ENCODE results near the gene TOMM34. TPM values are rescaled to one million over a fixed set of nuclear protein-coding genes. Genes with fewer than 3 reads are reported as not detected.

The TOMM34 gene, protein sequence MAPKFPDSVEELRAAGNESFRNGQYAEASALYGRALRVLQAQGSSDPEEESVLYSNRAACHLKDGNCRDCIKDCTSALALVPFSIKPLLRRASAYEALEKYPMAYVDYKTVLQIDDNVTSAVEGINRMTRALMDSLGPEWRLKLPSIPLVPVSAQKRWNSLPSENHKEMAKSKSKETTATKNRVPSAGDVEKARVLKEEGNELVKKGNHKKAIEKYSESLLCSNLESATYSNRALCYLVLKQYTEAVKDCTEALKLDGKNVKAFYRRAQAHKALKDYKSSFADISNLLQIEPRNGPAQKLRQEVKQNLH
- 33.0 TPM for polyA plus RNA-seq

DNA sequence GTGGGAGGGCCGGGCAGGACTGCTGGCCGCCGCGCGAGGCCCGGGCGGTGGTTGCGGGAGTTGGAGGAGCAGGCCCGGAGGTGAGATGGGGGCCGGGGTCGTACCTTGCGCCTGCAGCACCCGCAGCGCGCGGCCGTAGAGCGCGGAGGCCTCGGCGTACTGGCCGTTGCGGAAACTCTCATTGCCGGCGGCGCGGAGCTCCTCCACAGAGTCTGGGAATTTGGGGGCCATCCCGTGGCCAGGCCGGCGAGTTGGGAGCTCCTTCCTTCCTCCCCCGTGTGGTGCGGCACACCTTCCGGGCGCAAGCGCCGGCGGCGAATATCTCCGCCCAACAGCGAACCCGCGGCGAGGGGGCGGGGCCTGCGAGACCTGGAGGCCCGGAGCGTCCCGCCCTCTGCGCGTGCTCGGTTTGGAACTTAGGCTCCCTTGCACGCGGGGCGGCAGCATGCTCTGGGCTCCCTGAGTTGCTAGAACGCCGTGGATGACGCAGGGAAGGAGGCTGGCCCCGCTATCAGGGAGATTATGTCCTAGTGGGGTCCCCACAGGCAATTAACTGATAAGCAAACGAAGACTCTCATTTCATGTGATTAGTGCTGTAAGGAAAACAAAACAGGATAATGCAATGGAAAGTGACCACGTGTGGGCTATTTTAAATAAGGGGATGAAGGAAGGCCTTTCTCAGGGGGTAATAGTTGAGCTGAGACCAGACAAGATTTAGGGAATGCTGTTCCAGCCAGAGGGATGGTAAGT lies at the start of gene TOMM34:
TSS of gene TOMM34 (minus strand) at position 295 of the 750 bp plus-strand sequence. CDS start at position 231, 64 bp downstream.
- no peaks in the 10 kb centered on the region for H3K9me3 Mint-ChIP-seq
- H3K36me3 Mint-ChIP-seq = peaks cover under 1% of the 10 kb centered on the region
- H3K4me3 Mint-ChIP-seq = peak within 1 kb of the TSS; percentile 86 to 100 (median 96)
- peaks cover 40 to 53% (median 45%) of the 10 kb centered on the region in 3 donors for H3K4me1 Mint-ChIP-seq
- peak within 1 kb of the TSS; percentile 86 to 99 (median 94) for H3K27ac Mint-ChIP-seq
- no peaks in the 10 kb centered on the region for H3K27me3 Mint-ChIP-seq

- H3K4me1 Mint-ChIP-seq = peaks cover 5 to 19% (median 15%) of the 10 kb centered on the region in 3 donors
- no peaks in the 10 kb centered on the region for H3K36me3 Mint-ChIP-seq
- H3K27me3 Mint-ChIP-seq = no peaks in the 10 kb centered on the region
- no peak overlapping the region for H3K4me3 Mint-ChIP-seq
- peak overlapping the region in 1 of 3 donors; percentile 3 for H3K27ac Mint-ChIP-seq
- H3K9me3 Mint-ChIP-seq = no peaks in the 10 kb centered on the region
Observed at GRCh38 chr20:45008521-45009049, 48.4 kb upstream of the TOMM34 start.

DNA sequence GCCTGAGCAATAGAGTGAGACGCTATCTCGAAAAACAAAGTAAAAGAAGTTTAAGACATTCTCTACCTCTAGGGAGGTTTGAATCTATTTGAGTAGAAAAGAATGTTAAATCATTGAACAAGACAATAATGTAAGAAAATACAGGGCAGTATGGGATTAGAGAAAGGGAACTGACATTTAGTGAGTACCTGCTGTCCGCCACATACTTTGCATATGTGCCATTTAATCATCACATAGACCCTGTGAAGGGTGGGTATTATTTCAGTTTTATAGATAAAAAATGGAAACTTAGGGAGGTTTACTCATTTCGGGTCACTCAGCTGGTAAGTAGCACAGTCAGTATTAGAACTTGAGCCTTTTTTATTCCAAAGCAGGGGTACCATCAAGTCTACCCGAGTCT lies 37.5 kb upstream of the TOMM34 start:
- H3K9me3 Mint-ChIP-seq = no peaks in the 10 kb centered on the region
- H3K4me1 Mint-ChIP-seq = peaks cover 18 to 37% (median 29%) of the 10 kb centered on the region in 3 donors
- H3K36me3 Mint-ChIP-seq = peaks cover 4% of the 10 kb centered on the region
- peak overlapping the region; percentile 67 to 88 (median 87) for H3K27ac Mint-ChIP-seq
- peak overlapping the region in 2 of 4 donors; percentile 71 to 87 for H3K4me3 Mint-ChIP-seq
- no peaks in the 10 kb centered on the region for H3K27me3 Mint-ChIP-seq

DNA sequence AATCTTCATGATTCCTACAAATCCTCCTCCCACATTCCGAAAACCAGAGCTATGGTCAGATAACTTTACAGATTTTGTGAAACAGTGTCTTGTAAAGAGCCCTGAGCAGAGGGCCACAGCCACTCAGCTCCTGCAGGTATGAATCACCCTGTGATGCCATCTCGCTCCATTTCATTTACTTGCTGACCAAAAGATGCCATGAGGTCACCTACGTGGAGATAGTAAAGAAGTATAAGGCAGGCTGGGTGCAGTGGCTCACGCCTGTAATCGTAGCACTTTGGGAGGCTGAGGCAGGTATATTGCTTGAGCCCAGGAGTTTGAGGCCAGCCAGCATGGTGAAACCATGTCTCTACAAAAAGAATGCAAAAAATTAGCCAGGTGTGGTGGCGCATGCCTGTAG lies 37.0 kb upstream of the TOMM34 start:
- Mint-ChIP-seq H3K4me1 (peaks cover 18 to 35% (median 29%) of the 10 kb centered on the region in 3 donors), H3K27me3 (no peaks in the 10 kb centered on the region), H3K27ac (peak overlapping the region; percentile 67 to 88 (median 87)), H3K36me3 (peaks cover 4% of the 10 kb centered on the region), H3K9me3 (no peaks in the 10 kb centered on the region), H3K4me3 (peak overlapping the region in 2 of 4 donors; percentile 71 to 87)

GRCh38 chr20:44993343-44993742 lies 33.1 kb upstream of the TOMM34 start:
- peak overlapping the region in 1 of 4 donors; percentile 27 for H3K4me3 Mint-ChIP-seq
- H3K27ac Mint-ChIP-seq = peak overlapping the region in 1 of 3 donors; percentile 22
- no peaks in the 10 kb centered on the region for H3K27me3 Mint-ChIP-seq
- H3K36me3 Mint-ChIP-seq = peaks cover 9% of the 10 kb centered on the region
- H3K9me3 Mint-ChIP-seq = no peaks in the 10 kb centered on the region
- peaks cover 36 to 52% (median 50%) of the 10 kb centered on the region in 3 donors for H3K4me1 Mint-ChIP-seq

DNA sequence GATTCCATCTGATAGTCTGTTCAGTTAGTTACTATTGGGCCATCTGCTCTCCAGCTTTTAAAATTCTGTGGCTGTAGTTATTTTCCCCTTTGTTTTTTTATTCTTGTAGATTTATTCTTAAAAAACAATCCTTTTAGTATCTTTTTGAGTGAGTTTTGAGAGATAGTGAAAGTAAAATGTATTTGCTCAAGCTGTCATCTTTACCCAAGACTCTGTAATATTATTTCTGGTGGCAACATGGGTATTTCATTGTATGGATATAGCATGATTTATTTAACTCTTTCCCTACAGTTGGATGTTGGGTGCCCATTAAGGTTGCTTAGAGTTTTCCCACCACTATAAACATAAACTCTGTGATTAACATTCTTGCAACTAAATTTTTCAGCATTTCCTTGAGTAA lies 30.8 kb upstream of the TOMM34 start:
- H3K27ac Mint-ChIP-seq = peak overlapping the region; percentile 54 to 86 (median 71)
- no peaks in the 10 kb centered on the region for H3K9me3 Mint-ChIP-seq
- peak overlapping the region; percentile 23 to 92 (median 62) for H3K4me3 Mint-ChIP-seq
- no peaks in the 10 kb centered on the region for H3K27me3 Mint-ChIP-seq
- peaks cover 9% of the 10 kb centered on the region for H3K36me3 Mint-ChIP-seq
- H3K4me1 Mint-ChIP-seq = peaks cover 37 to 45% (median 45%) of the 10 kb centered on the region in 3 donors

GRCh38 chr20:44990425-44990824 lies 30.2 kb upstream of the TOMM34 start:
- Mint-ChIP-seq H3K9me3 (no peaks in the 10 kb centered on the region), H3K4me3 (peak overlapping the region; percentile 23 to 92 (median 62)), H3K36me3 (peaks cover 9% of the 10 kb centered on the region), H3K27me3 (no peaks in the 10 kb centered on the region), H3K4me1 (peaks cover 34 to 51% (median 46%) of the 10 kb centered on the region in 3 donors), H3K27ac (peak overlapping the region; percentile 54 to 93 (median 71))

DNA sequence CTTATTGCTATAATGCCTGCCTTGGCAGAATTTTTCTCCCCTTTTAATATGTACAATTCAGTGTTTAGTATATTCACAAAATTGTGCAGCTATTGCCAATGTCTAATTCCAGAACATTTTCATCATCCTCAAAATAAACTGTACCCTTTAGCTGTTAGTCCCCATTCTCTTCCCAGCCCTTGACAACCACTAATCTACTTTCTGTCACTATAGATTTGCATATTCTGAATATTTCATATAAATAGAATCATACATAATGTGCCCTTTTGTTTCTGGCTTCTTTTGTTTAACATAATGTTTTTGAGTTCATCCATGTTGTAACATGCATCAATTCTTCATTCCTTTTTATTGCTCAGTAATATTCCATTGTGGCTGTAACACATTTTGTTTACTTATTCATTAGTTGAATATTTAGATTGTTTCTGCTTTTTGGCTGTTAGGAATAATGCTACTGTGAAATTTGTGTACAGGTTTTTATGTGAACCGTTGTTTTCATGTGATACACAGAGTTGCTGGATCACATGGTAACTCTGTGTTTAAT lies 28.5 kb upstream of the TOMM34 start:
- Mint-ChIP-seq H3K4me1 (peaks cover 34 to 51% (median 48%) of the 10 kb centered on the region in 3 donors), H3K4me3 (no peak overlapping the region), H3K27me3 (no peaks in the 10 kb centered on the region), H3K36me3 (peaks cover 9% of the 10 kb centered on the region), H3K27ac (peak overlapping the region; percentile 4 to 64 (median 60)), H3K9me3 (no peaks in the 10 kb centered on the region)

- Mint-ChIP-seq H3K4me1 (peaks cover 36 to 48% (median 39%) of the 10 kb centered on the region in 3 donors), H3K9me3 (no peaks in the 10 kb centered on the region), H3K36me3 (peaks cover 7% of the 10 kb centered on the region), H3K27ac (peak overlapping the region in 2 of 3 donors; percentile 44 to 95), H3K27me3 (no peaks in the 10 kb centered on the region), H3K4me3 (peak overlapping the region in 1 of 4 donors; percentile 53)
Observed at GRCh38 chr20:44983093-44983674, 23.0 kb upstream of the TOMM34 start.

DNA sequence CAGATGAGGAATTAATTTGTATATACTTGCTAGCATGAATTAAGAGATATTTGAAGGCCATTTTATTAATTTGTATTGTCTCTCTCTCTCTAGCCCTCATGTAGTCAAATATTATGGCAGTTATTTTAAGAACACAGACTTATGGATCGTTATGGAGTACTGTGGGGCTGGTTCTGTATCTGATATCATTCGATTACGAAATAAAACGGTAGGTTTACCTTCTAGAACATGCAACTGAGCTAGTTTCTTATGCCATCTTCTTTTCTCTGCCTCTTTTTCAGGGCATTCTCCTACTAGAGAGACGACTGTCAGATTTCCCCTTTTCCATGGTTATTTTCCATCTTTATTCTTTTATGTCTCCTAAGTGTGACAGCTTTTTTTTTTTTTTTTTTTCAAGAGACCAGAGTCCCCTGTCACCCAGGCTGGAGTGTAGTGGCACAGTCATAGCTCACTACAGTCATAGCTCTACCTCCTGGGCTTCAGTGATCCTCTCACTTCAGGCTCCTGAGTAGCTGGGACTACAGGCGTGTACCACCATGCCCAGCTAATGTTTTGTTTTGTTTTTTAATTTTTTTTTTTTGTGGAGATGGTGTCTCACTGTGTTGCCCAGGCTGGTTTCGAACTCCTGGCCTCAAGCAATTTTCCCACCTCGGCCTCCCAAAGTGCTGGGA lies 21.7 kb upstream of the TOMM34 start:
- Mint-ChIP-seq H3K27ac (peak overlapping the region; percentile 84 to 97 (median 95)), H3K27me3 (no peaks in the 10 kb centered on the region), H3K4me3 (no peak overlapping the region), H3K4me1 (peaks cover 42 to 57% (median 48%) of the 10 kb centered on the region in 3 donors), H3K9me3 (no peaks in the 10 kb centered on the region), H3K36me3 (peaks cover 14% of the 10 kb centered on the region)

GRCh38 chr20:44979090-44979621 lies 19.0 kb upstream of the TOMM34 start:
- Mint-ChIP-seq H3K27ac (peak overlapping the region; percentile 95 to 99 (median 97)), H3K36me3 (peaks cover 21% of the 10 kb centered on the region), H3K27me3 (no peaks in the 10 kb centered on the region), H3K4me1 (peaks cover 34 to 57% (median 46%) of the 10 kb centered on the region in 3 donors), H3K9me3 (no peaks in the 10 kb centered on the region), H3K4me3 (peak overlapping the region; percentile 66 to 94 (median 86))

DNA sequence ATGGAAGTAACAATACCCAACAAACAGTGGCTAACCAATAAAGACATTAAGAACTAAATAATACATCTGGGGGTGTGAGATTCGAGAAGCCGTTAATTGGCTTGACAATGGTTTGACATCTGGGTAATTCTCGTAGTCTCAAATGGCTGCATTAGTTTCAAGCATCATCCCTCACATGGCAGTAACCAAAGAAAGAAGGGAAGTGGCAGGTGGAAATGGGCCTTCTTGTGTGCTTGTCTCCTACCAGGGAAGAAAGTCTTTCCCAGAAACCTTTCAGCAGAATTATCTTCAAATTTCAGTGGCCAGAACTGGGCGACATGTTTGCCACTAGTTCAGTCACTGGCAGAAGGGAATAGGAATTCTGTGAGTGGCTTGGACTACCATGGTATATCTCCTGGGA lies 16.5 kb upstream of the TOMM34 start:
- Mint-ChIP-seq H3K27me3 (no peaks in the 10 kb centered on the region), H3K9me3 (no peaks in the 10 kb centered on the region), H3K4me3 (peak overlapping the region in 1 of 4 donors; percentile 19), H3K4me1 (peaks cover 37 to 60% (median 48%) of the 10 kb centered on the region in 3 donors), H3K27ac (peak overlapping the region in 2 of 3 donors; percentile 88 to 95), H3K36me3 (peaks cover 25% of the 10 kb centered on the region)

GRCh38 chr20:44973053-44973452 lies 12.9 kb upstream of the TOMM34 start:
- peak overlapping the region in 3 of 4 donors; percentile 18 to 58 (median 36) for H3K4me3 Mint-ChIP-seq
- peaks cover 21% of the 10 kb centered on the region for H3K36me3 Mint-ChIP-seq
- H3K27me3 Mint-ChIP-seq = no peaks in the 10 kb centered on the region
- no peaks in the 10 kb centered on the region for H3K9me3 Mint-ChIP-seq
- H3K4me1 Mint-ChIP-seq = peaks cover 44 to 68% (median 60%) of the 10 kb centered on the region in 3 donors
- peak overlapping the region in 2 of 3 donors; percentile 39 to 41 for H3K27ac Mint-ChIP-seq

All from IgD-negative memory B cell (primary cell).